Activated B cell treated with CpG ODN at 0.5 μM for 24 hours (primary cell): Measurements from ENCODE around the gene SPATS2L. TPM values are rescaled to one million over a fixed set of nuclear protein-coding genes. Genes with fewer than 3 reads are reported as not detected.

Experiments
- ATAC-seq: fragments of 200-7000 bp; cut with Tn5 transposase; one replicate; pipeline ENCODE4 v1.10.0; 2021; ENCODE audit warnings: low read depth, mild to moderate bottlenecking, moderate library complexity
- CTCF ChIA-PET: fragments of 350-600 bp; sonication (Branson Sonifier 250); formaldehyde crosslinking; loops from one replicate; lab custom pipeline; 2021; ENCODE audit warnings: antibody characterized with exemption; lab: Charles Lee
- POLR2A ChIA-PET: fragments of 350-600 bp; sonication (Branson Sonifier 250); formaldehyde crosslinking; loops from one replicate; lab custom pipeline; 2021; ENCODE audit warnings: antibody characterized with exemption; lab: Charles Lee
- DNase-seq: peaks from one replicate; pipeline ENCODE4 v3.0.0; 2022
- H3K27ac Mint-ChIP-seq: one replicate; pipeline ENCODE4 v1.8.0; 2020; ENCODE audit warnings: mixed read lengths
- H3K27me3 Mint-ChIP-seq: one replicate; pipeline ENCODE4 v1.8.0; 2021; ENCODE audit warnings: mixed read lengths
- H3K36me3 Mint-ChIP-seq: one replicate; pipeline ENCODE4 v1.8.0; 2021; ENCODE audit warnings: low read depth, mixed read lengths
- H3K4me1 Mint-ChIP-seq: one replicate; pipeline ENCODE4 v1.8.0; 2021; ENCODE audit warnings: mixed read lengths
- H3K4me3 Mint-ChIP-seq: one replicate; pipeline ENCODE4 v1.8.0; 2020; ENCODE audit warnings: mild to moderate bottlenecking, mixed read lengths
- H3K9me3 Mint-ChIP-seq: one replicate; pipeline ENCODE4 v1.8.0; 2020; ENCODE audit warnings: mixed read lengths
- intact Hi-C: fragments of 100-400 bp; cut with micrococcal nuclease; formaldehyde crosslinking; loops from one replicate; pipeline ENCODE4 v1.15.1; 2024
- total RNA-seq: library from RNA; stranded (reverse); gene quantifications from 2 replicates; pipeline ENCODE4 v1.2.3, GENCODE V29; 2022
- TF ChIP-seq, protein P1 (sequence below): fragments of 200-600 bp; IDR thresholded peaks from one replicate; pipeline ENCODE4 v1.8.0; 2022; ENCODE audit warnings: antibody characterized with exemption, mild to moderate bottlenecking

The SPATS2L gene
- total RNA-seq, 1 donor from 2014 or later, result 0.64 TPM

DNA sequence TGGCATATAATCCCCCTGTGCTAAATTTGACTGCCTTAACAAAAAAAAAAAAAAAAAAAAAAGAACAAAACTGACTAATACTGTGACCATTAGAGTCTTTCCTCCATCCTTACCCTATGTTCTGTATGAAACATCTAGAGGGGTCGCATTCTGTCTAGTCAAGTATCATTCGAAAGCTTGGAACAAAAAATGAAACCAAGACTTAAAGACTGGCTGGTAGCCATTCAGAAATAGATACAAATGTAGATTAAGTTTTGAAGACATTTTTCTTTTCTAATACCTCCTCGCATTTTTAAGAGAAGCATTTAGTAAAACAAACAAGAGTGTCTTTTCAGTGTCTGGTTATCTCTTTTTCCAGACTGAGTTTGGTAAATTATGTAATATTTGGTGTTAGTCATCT, 66.7 kb downstream of the SPATS2L start:
- ATAC-seq (no peak), DNase-seq (no peak)
- POLR2A ChIA-PET, result interaction anchor here (0.6 kb wide), 1 partner anchor 10 kb away, joined by 3 read pairs; no protein-coding TSS in a partner anchor
- Mint-ChIP-seq H3K27me3 (peaks cover 5% of the 10 kb centered on the region), H3K4me3 (no peak overlapping the region), H3K27ac (no peak overlapping the region), H3K36me3 (no peaks in the 10 kb centered on the region), H3K9me3 (no peaks in the 10 kb centered on the region), H3K4me1 (peaks cover 14% of the 10 kb centered on the region)
- intact Hi-C loops, result loop anchor here (5.0 kb wide), 1 partner anchor 99 kb away; no protein-coding TSS in a partner anchor
- TF ChIP-seq, protein P1, sequence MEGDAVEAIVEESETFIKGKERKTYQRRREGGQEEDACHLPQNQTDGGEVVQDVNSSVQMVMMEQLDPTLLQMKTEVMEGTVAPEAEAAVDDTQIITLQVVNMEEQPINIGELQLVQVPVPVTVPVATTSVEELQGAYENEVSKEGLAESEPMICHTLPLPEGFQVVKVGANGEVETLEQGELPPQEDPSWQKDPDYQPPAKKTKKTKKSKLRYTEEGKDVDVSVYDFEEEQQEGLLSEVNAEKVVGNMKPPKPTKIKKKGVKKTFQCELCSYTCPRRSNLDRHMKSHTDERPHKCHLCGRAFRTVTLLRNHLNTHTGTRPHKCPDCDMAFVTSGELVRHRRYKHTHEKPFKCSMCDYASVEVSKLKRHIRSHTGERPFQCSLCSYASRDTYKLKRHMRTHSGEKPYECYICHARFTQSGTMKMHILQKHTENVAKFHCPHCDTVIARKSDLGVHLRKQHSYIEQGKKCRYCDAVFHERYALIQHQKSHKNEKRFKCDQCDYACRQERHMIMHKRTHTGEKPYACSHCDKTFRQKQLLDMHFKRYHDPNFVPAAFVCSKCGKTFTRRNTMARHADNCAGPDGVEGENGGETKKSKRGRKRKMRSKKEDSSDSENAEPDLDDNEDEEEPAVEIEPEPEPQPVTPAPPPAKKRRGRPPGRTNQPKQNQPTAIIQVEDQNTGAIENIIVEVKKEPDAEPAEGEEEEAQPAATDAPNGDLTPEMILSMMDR, result no peak
- CTCF ChIA-PET, result no interaction called here

DNA sequence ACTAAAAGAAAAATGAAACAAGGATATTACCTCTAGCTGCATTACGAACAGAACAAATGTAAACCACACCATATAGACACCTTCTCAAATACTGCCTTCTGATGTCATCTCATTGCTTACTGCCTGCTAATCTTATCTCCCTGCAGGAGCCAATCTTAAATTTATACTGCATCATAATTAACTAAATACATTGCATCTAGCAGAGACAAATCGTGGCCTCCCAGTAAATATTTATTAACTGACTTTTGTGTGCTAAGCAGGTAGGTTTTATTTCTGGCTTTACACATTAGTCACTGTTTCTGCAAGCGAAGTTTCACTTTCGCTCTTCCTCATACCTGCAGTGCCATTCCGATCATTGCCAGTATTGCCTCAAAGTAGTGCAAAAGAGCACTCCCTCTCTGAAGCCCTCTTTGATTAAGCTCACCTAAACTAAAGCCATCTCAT, 67.5 kb downstream of the SPATS2L start:
- POLR2A ChIA-PET, result interaction anchor here (0.6 kb wide), 1 partner anchor 10 kb away, joined by 3 read pairs; no protein-coding TSS in a partner anchor
- intact Hi-C loops, result loop anchor here (2.0 to 5.0 kb wide), 2 partner anchors 83 to 98 kb away; no protein-coding TSS in a partner anchor
- Mint-ChIP-seq H3K4me3 (peak overlapping the region; percentile 76), H3K27ac (no peak overlapping the region), H3K27me3 (peaks cover 5% of the 10 kb centered on the region), H3K9me3 (no peaks in the 10 kb centered on the region), H3K36me3 (no peaks in the 10 kb centered on the region), H3K4me1 (peaks cover 14% of the 10 kb centered on the region)
- TF ChIP-seq, protein P1, result no peak
- CTCF ChIA-PET, result no interaction called here
- DNase-seq (no peak), ATAC-seq (peak; percentile 92)

DNA sequence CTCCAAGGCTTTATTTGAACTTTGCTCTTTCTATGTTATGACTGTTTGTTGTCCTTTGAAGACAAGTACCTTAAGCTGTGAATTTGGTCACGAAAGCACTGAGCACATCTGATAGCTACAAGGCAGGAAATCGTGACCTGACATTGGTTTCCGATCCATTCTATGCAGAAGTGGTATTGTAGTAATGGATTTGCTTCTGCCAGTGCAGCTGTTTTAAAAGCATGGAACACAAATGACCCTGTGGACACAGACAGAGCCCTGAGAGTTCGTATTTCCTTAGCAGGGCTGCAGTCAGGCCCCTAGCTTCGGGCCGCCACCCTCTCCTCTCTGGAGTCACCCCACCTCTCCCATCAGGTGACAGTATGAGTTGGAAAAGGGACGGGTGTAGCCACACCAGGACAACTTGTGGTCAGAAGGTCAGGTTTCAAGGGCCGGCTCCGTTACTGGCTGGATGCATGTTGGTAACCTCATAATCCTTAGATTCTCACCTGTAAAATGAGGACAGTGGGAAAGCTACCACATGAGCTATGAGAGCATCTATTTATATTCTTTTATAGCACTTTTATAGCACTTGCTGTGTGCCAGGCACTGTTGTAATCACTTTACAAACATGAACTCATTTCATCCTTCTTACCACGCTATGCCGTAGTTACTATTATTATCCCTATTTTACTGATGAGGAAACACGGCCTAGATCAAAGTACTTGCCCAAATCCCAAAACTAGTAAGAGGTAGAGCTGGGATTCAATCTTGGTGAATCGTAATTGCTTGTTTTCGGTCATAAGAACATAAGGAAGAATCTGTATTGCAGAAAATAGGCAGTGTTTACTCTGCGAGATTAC, 70.2 kb downstream of the SPATS2L start:
- ChIA-PET POLR2A (no interaction called here), CTCF (no interaction called here)
- Mint-ChIP-seq H3K4me3 (no peak overlapping the region), H3K27me3 (no peaks in the 10 kb centered on the region), H3K4me1 (peaks cover 14% of the 10 kb centered on the region), H3K27ac (no peak overlapping the region), H3K9me3 (no peaks in the 10 kb centered on the region), H3K36me3 (no peaks in the 10 kb centered on the region)
- TF ChIP-seq, protein P1, result no peak
- ATAC-seq (no peak), DNase-seq (no peak)
- intact Hi-C loops, result no loop called here

DNA sequence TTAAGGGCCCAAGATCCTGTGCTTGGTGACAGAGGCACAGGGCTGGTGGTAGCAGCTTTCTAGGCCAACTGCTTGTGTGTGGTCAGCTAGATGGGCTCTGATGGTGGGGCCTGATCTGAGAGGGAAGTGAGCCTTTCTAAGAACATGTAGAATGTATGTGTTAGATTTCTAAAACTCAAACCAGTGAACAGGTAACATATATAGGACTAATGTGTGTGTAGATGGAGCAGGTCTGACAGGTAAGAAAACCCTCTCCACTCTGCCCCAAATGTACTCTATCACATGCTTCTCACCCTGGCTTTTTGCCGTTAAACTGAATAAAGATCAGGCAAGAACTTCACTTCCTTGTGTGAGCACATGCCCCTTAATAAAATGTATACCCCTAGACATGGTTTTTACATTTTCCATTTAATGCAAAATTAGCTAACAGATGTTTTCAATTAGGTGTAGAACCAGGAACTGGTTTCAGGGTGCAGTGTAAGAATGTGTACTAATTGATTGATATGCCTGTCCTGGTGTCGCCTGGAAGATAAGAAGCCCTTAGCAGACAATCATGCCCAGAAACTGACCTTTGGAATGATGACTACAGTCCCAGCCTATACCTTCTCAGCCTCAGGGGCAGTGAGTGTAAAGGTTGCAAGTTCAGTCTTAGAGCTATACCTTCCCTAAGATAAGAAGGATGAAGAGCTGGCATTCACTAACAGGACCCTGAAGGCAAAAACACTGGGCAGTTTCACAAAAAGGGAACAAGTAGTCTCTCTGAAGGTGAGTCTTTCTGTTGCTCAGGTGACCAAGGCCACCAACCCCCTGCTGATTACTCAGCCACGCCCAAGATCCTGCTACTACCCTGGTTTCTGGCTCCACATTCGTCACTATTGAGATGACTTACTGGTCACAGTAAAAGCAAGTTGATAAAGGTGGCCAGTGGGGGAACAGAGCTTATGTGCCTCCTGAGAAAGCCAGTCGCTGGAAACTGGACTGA, 71.2 kb downstream of the SPATS2L start:
- Mint-ChIP-seq H3K36me3 (no peaks in the 10 kb centered on the region), H3K27ac (no peak overlapping the region), H3K4me3 (no peak overlapping the region), H3K4me1 (peaks cover 14% of the 10 kb centered on the region), H3K9me3 (no peaks in the 10 kb centered on the region), H3K27me3 (no peaks in the 10 kb centered on the region)
- TF ChIP-seq, protein P1, result no peak
- intact Hi-C loops, result no loop called here
- ATAC-seq, result no peak
- POLR2A ChIA-PET, result no interaction called here
- CTCF ChIA-PET, result no interaction called here
- no peak for DNase-seq
